COR-L47 (cell line): ENCODE measurements around the gene NMRAL1.

ENCODE experiments used
- DNase-seq: peaks from one replicate; lab custom pipeline; 2025; lab: John Stamatoyannopoulos, UW

NMRAL1 gene

DNA sequence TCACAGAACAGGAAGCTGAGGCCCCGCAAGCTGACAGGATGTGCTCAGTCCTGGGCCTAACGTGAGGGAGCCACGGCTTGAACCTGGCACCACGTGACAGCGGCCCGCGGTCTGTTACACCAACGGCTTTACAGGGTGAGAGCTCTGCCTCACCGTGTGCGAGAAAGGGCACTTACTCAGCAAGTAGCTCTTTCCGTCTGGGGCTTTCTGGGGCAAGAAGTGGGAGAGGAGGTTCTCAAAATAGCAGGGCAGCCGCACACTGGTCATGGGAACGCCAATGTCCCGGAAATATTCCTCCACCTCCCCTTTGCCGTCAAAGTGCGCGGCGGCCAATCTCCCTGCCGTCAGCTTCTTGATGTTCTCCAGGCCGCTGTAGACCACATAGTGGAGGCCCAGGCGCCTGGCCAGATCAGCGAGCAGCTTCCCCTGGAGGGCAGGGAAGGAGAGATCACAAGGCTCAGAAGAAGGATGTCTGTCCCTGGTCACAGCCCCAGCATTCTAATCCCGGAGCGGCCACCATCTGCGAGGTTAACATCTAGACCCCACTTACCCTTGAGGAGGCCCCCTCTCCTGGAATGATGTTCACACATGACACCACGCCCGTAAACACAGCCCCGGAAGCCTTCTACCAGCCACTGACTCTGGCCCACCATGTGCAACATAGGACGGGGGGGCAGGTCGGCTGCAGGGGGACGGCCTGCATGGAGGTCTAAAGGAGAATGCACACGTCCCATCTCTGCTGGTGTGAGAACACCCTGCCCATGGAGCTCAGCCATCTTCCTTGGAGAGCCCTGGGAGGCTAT, 8.2 kb downstream of the NMRAL1 start:
- DNase-seq = no peak

DNA sequence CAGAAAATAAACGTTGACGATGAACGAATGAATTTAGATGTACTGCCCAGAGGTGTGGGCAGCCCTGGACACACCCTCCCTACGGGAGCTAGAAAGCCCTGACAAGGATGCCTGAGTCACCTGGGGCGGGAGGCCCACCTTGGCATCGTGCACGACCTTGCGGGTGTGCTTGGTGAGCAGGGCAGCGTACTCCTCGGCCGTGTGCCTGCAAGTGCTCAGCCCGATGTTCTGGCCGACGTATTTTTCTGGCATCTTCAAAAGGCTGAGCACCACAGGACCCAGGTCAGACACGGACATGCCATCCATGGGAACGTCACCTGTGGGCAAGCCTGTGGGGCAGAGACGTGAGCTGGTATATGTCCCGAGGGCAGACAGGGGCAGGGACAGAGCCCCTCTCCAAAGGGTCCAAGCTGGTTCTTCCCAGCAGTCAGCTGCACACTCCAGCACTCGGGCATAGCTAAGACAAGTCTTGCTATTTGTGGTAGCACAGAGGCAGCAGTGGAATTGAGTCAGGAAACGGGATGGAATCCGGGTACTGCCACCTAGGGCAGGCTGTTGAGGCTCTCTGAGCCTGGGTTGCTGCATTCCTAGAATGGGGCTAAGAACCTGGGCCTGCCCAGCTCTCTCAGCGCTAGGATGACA, 10.8 kb downstream of the NMRAL1 start:
- DNase-seq = no peak

DNA sequence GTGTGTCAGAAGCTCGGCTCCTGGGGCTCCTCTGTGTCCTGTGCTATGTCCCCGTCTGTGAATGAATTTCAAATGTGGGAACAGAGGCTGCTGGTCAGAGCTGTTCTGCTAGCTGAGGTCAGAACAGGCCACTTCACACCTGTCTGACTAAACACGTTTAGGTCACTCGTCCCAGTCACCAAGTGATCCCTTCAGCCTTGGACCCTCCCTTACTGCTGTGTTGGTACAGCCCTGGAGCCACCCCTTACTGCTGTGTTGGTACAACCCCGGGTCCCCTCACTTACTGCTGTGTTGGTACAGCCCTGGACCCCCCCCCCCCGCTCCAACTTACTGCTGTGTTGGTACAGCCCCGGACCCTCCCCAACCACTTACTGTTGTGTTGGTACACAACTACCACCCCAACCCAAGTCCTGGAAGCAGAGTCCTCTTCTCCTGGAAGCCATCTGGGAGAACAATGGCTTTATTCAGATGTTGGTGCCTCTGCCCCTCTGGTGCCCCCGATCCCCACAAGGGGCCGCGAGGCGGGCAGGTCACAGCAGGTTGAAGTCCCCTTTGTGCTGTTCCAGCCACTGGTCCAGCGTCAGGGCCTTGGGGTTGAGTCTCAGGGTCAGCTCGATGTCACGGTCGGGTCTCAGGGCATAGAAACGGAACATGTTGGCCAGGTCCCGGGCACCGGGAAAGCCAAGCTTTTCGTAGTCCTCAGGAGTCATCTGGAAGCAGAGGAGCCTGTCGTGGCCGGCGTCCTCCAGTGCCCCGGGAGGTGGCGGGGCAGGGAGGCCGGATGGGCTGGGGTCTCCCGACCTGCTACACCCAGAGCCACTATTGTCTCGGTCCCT, 13.0 kb downstream of the NMRAL1 start:
- no peak for DNase-seq

DNA sequence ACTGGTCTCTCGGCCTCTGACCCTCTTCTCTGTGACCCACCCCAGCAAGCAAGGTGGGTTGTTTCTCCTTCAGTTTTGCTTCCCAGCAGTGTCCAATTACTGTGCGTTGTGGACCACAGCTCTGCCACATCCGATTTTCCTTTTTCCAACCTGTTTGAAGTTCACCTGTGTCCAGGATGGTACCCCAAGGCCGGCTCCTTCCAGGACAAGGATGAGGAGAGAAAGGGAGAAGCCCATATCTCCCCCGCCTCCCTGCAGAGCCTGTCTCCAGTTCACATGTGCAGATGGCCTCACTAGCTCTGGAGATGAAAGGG, 13.5 kb downstream of the NMRAL1 start:
- DNase-seq = no peak

DNA sequence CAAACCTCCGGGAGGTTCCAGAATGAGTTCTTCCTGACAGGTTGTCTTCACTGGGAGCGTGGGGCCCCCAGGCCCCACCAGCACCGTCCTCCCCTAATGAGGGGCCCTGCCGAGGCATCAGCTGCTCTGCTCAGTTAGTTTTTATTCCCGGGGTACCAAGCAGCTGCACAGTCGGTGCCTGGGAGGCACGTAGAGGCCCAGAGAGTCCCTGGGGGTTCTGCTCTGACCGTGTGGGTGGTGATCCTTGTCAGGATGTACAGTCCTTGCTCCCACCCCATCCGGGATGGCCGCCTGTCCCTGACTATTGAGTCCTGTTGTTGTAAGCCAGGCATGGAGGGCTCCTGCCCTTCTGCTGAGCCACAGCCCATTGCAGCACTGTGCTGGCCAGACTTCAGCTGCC, 18.5 kb downstream of the NMRAL1 start:
- no peak for DNase-seq

DNA sequence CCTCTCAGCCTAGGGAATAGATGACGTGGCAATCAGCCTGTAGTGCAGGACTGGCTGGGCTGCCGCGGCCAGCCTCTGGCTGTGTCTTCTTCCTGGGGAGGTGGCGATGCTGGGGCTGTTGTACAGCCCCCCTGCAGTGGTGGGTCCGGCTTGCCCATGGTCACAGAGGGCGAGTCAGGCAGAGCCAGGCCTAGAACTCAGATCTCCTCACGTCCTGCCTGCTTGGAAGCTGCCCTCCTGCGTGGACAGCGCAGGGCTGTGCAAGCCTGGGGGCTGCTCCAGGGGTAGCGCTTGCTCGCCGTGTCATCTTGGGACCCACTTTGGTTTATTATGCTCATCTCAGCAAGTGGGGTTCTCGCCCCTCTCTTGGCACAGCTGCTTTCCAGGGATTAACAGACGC, 19.3 kb downstream of the NMRAL1 start:
- no peak for DNase-seq

DNA sequence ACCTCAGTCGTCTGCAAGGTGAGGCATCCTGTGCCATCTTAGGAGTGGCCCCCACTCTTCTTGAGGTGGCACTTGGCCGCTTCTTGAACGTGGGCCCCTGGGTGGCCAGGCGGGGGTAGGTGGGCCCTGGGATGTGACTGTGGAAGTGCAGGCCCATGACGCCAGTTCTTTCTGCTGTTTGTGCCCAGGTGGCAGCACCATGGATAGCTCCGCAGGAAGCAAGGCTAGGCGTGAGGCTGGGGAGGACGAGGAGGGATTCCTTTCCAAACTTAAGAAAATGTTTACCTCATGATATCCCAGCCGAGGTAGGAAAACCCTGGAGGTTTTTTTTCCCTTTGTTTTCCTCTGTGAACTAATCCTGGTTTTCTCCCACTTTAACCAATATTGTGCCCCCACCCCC, 19.8 kb downstream of the NMRAL1 start:
- no peak for DNase-seq

DNA sequence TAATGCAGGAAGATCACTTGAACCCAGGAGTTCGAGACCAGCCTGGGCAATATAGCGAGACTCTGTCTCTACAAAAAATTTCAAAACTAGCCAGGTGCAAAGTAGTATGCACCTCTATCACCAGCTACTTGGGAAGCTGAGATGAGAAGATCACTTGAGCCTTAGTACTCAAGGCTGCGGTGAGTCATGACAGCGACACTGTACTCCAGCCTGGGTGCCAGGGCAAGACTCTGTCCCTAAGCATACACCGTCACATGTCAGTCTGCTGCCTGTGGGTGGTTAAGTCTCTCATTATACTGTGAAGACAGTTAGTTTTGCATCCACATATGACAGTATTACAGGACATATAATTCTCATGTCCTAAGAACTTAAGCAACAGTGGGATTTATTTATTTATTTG, 21.8 kb downstream of the NMRAL1 start:
- no peak for DNase-seq

DNA sequence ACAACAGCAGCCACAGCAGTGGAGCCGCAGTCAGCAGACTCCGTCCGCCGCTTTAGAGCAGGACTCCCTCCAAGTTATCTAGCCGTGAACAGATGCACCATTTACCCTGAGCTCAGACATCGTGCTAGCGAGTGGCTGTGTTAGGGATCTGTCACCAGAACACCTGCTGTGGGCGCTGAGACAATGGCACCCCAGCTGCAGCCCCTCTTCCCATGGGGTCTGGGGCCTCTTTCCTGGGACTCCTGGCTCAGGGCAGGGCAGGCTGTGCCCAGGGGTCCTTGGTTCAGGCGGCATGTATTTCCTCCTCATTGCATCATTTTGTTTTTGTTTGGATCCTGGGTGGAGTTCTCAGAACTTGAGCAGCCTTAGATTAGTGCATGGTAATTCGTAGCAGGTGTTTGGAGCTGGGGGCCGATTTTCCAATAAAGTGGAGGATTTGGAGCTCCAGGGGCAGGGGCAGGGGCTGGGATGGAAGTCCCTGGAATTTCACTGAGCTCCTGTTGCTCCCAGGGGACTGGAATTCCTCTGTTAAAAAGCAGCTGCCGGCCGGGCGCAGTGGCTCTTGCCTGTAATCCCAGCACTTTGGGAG, 23.4 kb downstream of the NMRAL1 start:
- no peak for DNase-seq

DNA sequence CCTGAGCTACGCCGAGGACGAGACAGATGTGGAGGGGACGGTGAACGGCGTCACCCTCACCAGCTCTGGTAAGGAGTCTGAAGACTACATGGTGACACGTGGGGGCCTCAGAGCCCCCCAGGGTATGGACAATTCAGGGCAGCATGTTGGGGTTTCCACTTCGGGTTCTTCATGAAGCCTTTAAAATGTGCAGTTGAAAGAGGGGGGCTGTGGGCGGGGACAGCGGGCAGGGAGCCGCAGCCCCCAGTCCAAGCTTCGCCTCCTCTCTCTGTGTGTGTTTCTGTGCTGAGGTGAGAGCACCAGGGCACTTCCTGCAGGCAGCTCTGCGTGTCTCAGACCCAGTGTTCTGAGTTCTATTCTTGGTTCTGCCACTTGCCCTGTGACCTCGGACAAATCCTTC, 24.0 kb downstream of the NMRAL1 start:
- no peak for DNase-seq

DNA sequence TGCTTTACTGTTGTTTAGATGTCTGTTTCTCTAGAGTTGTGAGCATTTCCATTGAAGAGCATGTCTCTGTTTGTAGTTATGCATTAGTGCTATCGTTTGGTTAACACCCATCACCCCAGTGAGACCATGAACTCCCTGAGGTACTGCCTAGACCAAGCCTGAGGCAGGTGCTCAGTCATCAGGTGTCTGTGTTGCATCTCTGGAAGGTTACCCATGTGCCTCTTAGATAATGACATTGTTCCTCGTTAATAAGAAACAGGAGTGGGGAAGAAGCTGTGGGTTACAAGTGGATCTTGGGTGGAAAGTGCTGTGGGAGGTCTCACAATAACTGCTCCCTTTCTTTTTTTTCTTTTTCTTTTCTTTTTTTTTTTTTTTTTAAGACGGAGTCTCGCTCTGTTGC, 30.4 kb downstream of the NMRAL1 start:
- DNase-seq = no peak

DNA sequence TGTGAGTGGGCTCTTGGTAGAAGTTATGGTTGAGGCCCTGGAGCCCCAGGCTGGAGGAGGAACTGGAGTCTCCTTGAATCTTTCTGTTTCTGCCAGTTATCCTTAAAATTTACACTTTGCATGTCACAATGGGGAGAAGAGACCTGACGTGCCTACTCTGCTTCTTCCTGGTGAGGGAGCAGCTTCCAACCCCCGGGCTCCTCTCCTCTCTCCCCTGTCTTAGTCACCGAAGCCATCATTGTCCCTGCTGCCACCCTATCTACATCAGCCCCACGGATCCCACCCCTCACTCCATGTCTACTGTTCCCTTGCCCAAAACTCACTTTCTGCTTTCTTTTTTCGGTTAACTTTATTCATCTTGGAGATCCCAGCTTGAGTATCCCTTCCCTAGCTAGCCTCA, 31.2 kb downstream of the NMRAL1 start:
- DNase-seq = no peak

DNA sequence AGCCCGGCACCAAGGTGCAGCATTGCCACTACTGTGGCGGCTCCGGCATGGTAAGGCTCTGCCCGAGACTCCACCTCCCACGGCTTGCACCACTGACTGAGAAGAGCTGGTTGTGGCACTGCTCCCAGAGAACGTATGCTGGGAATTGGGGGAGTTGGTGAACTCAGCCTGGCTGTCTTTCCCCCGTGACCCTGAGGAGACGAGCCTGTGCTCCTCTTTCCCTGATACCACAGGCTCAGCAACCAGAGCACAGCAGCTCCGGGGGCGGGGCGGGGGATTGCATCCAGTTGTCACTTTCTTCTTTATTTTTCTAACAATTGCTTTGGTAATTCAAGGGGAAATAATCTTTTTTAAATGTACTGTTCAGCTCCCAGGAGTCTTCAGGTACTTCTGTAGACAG, 32.1 kb downstream of the NMRAL1 start:
- DNase-seq = no peak

DNA sequence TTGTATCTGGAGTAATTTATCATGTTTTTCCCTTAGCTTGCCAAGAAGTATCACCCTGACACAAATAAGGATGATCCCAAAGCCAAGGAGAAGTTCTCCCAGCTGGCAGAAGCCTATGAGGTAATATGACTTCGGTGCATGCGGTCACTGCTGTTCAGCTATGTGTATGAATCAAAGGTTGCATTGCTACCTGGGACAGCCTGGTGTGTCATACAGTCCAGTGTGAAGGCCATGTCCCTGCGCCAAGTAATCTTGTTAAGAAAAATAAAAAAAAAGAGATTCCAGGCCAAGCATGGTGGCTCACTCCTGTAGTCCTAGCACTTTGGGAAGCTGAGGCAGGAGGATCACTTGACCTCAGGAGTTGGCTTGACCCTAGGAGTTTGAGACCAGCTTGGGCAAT, 37.1 kb downstream of the NMRAL1 start:
- no peak for DNase-seq

DNA sequence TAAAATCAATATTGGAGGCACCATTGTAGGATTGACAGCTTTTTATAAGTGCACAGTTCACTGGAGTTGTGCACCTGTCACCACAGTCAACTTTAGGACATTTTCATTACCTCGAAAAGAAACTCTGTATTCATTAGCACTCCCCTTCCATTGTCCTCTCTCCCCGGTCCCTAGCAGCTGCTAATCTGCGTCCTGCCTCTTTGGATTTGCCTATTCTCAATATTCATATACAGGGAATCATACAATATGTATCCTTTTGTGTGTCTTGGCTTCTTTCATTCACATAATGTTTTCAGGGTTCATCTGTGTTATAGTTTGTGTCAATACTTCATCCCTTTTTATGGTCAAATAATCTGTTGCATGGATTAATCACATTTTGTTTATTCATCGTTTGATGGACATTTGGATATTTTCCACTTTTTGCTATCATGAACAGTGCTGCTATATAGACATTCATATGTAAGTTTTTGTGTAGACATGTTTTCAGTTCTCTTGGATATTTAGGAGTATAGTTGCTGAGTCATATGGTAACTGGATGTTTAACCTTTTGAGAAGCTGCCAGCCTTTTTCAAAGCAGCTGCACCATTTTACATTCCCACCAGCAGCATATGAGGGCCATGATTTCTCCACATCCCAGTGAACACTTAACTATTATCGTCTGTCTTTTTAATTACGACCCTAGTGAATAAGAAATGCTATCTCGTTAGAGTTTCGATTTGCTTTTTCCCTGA, 38.9 kb downstream of the NMRAL1 start:
- no peak for DNase-seq

DNA sequence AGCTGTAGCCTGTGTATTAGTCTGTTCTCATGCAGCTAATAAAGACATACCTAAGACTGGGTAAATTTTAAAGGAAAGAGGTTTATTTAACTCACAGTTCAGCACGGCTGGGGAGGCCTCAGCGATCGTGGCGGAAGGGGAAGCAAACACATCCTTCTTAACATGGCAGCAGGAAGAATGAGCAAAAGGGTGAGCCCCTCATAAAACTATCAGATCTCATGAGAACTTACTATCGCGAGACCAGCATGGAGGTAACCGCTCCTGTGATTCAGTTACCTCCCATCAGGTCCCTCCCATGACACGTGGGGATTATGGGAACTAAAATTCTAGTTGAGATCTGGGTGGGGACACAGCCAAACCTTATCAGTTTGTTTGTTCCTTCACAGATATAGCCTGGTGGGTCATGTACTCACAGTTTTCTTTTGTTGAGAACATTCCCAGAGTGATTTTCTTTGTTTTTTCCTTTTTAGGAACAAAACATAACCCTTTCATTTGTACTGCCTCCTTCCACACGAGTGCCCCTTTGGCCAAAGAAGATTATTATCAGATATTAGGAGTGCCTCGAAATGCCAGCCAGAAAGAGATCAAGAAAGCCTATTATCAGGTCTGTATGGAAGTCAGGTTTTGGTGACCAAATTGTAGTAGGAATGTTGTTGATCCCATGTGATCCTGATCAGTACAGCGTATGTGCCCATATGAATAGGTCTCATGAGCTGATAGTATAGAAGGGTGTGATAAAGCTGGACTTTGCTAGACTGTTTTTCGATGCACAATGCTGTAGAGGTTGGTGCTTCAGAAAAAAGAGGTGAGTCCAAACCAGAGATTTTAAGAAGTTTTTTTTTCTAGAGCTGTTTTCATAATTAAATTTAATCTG, 40.3 kb downstream of the NMRAL1 start:
- no peak for DNase-seq

DNA sequence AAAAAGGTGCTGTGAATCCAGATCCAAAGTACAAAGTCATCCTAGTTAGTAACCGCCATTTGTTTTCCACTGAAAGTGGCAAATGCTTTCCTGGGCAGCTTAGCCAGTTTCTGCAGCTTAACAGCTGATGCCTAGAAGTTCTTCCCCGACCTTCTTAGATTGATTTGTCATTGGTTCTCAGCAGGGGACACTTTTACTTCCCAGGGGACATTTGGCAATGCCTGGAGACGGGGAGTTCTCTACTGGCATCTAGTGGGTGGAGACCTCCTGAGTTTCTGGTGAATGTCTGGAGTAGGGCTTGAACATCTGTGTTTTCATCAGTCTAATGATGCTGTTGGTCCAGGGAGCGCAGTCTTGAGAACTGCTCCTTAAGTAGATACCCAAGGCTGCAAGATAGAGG, 41.2 kb downstream of the NMRAL1 start:
- DNase-seq = no peak

DNA sequence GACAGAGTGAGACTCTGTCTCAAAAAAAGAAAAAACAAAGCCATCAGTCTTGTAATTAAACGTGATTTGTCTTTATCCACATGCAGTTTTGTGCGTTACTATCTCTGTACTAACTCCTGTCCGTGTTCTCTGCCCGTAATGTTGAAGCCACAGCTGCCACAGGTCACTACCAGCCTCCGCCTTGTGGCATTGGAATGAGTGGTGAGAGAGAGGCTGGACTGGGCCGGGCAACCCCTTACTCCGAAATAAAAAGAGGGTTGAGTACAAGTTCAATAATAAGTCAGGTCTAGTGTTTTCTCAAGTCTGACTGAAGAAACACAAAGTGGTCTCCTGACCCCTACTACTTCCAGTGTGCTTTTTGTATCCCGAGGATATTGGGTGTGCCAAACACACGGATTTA, 43.4 kb downstream of the NMRAL1 start:
- DNase-seq = no peak

DNA sequence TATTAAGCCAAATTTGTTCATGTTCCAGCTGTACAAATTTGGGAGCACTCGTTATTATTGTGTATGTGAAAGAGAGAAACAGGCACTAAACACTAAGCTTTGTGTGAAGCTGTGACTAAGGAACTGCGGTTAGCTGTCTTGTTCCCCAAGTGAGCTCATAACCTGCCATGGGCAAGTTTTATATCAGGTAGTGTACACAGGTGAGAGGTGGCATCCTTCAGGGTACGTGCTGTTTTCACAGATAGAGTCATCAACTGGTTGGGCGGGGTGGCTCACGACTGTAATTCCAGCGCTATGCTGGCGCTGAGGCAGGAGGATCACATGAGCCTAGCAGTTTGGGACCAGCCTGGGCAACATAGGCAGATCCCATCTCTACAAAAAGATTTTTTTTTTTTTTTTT, 45.9 kb downstream of the NMRAL1 start:
- no peak for DNase-seq

DNA sequence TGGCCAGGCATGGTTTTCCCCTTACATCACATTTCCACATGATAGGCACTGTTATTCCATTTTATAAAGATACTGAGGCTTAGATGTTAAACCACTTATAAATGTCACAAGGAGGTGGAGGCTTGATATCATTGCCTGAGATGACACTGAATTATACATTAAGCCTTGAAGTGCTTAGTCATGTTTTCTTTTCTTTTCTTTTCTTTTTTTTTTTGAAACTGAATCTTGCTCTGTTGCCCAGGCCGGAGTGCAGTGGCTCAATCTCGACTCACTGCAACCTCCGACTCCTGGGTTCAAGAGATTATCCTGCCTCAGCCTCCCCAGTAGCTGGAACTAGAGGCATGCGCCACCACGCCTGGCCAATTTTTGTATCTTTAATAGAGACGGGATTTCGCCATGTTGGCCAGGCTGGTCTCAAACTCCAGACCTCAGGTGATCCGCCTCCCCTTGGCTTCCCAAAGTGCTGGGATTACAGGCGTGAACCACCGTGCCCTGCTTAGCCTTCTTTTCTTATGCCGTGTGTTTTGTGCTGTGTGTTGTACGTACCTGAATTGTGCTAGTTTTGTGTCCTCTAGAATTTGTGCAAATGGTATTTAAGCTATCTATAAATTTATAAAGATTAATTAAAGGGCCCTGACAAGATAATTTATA, 47.6 kb downstream of the NMRAL1 start:
- DNase-seq = no peak
